ENCODE data around the gene LPXN. TPM values are rescaled to one million over a fixed set of nuclear protein-coding genes. Genes with fewer than 3 reads are reported as not detected.

Gene LPXN
- total and polyA plus RNA-seq, 8 donors, result 5.3 to 18.7 (median 5.9) TPM; not detected in 1

DNA sequence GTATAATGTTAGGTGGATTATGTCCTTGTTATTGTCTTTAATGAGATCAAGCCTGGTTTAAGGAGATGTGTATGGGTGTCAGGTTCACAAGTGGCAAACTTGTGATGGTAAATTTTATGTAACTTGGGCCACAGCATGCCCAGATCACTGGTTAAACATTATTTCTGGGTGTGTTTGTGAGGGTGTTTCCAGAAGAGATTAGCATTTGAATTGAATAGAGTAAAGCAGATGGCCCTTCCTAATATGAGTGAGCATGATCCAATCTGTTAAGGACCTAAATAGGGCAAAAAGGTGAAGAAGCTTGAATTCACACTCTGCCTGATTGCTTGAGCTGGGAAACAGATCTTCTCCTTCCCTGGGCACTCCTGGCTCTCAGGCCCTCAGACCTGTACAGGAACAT lies 88.5 kb downstream of the LPXN start:
- Histone ChIP-seq H3K27ac (no peak overlapping the region), H3K4me1 (no peaks in the 10 kb centered on the region), H3K27me3 (peaks cover 0 to 8% (median 0%) of the 10 kb centered on the region in 3 donors), H3K4me3 (no peak overlapping the region), H3K9me3 (no peaks in the 10 kb centered on the region), H3K36me3 (no peaks in the 10 kb centered on the region)
- no peak for DNase-seq
- TF ChIP-seq POLR2A (IDR thresholded peaks at IDR 0.05) (no peak), EP300 (IDR thresholded peaks at IDR 0.05) (no peak)
- TF ChIP-seq, protein P1, sequence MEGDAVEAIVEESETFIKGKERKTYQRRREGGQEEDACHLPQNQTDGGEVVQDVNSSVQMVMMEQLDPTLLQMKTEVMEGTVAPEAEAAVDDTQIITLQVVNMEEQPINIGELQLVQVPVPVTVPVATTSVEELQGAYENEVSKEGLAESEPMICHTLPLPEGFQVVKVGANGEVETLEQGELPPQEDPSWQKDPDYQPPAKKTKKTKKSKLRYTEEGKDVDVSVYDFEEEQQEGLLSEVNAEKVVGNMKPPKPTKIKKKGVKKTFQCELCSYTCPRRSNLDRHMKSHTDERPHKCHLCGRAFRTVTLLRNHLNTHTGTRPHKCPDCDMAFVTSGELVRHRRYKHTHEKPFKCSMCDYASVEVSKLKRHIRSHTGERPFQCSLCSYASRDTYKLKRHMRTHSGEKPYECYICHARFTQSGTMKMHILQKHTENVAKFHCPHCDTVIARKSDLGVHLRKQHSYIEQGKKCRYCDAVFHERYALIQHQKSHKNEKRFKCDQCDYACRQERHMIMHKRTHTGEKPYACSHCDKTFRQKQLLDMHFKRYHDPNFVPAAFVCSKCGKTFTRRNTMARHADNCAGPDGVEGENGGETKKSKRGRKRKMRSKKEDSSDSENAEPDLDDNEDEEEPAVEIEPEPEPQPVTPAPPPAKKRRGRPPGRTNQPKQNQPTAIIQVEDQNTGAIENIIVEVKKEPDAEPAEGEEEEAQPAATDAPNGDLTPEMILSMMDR (IDR thresholded peaks at IDR 0.05), result no peak
- intact Hi-C loops (cut with DNase I; ENCODE audit: low total_unique reads), result no loop called here

- DNase-seq, result no peak
- H3K4me3 ChIP-seq, result no peak overlapping the region
- no peaks in the 10 kb centered on the region for H3K36me3 ChIP-seq
- no peaks in the 10 kb centered on the region for H3K4me1 ChIP-seq
- TF ChIP-seq POLR2AphosphoS5 (IDR thresholded peaks at IDR 0.05) (no peak), EP300 (IDR thresholded peaks at IDR 0.05) (no peak), POLR2A (IDR thresholded peaks at IDR 0.05) (no peak)
- TF ChIP-seq, protein P1 (IDR thresholded peaks at IDR 0.05), result no peak
- H3K27ac ChIP-seq, result no peak overlapping the region
- WGBS, 5 donors, result 80 to 95% (median 90%) methylated on average over 1 of the region's 1 CpG
- H3K27me3 ChIP-seq, result peaks cover 0 to 8% (median 0%) of the 10 kb centered on the region in 3 donors
- intact Hi-C loops (cut with DNase I; ENCODE audit: low total_unique reads), result no loop called here
- H3K9me3 ChIP-seq, result no peaks in the 10 kb centered on the region
Measured at GRCh38 chr11:58485961-58486360, 89.7 kb downstream of the LPXN start.

Other genes starting within 250 kb of the LPXN start
- gene OR5B17, start 216.8 kb downstream of the LPXN start, total RNA-seq, result not detected
- gene OR5B17, start 216.8 kb downstream of the LPXN start, polyA plus RNA-seq, result not detected
- not detected for gene OR5B3, start 169.0 kb downstream of the LPXN start, total RNA-seq
- not detected for gene OR5B3, start 169.0 kb downstream of the LPXN start, polyA plus RNA-seq
- gene OR5B2, start 147.7 kb downstream of the LPXN start, total RNA-seq, result not detected
- not detected for gene OR5B2, start 147.7 kb downstream of the LPXN start, polyA plus RNA-seq
- gene OR5B12, start 133.6 kb downstream of the LPXN start, total RNA-seq, result under 1 TPM in 1 of 5 donors, not detected in 4; 0.37 TPM
- gene OR5B12, start 133.6 kb downstream of the LPXN start, polyA plus RNA-seq, result not detected
- not detected for gene OR5B21, start 67.8 kb downstream of the LPXN start, total RNA-seq
- gene OR5B21, start 67.8 kb downstream of the LPXN start, polyA plus RNA-seq, result not detected
- 10 to 100 TPM; 20.4 to 67.6 (median 32.1) TPM for gene ZFP91, start 3.2 kb upstream of the LPXN start, total RNA-seq
- 10 to 100 TPM in 2 of 3 donors, 1 to 10 TPM in 1; 9.4 to 27.0 (median 19.6) TPM for gene ZFP91, start 3.2 kb upstream of the LPXN start, polyA plus RNA-seq
- gene CNTF, start 46.8 kb upstream of the LPXN start, total RNA-seq, result 1 to 10 TPM in 1 of 5 donors, not detected in 4; 3.9 TPM
- gene CNTF, start 46.8 kb upstream of the LPXN start, polyA plus RNA-seq, result under 1 TPM; 0.25 to 0.92 (median 0.28) TPM
- gene GLYAT, start 156.1 kb upstream of the LPXN start, total RNA-seq, result not detected
- not detected for gene GLYAT, start 156.1 kb upstream of the LPXN start, polyA plus RNA-seq

All from stomach (tissue), 9 donors.